Cardiac fibroblast (primary cell): ENCODE data around the gene RERE.

Source experiments
- DNase-seq, 2 donors: peaks; one replicate each; pipeline versions ENCODE4 v3.0.0 to v3.0.0-alpha.2; 2010; ENCODE audit warnings: low read depth in 2 of 2
- H3K4me3 ChIP-seq, 2 donors: replicated peaks in 1 of 2; 1 replicate in 1 of 2; 2 replicates in 1 of 2; pipeline ENCODE4 v1.5.1; 2011; ENCODE audit warnings: low read depth in 2 of 2, low read length in 2 of 2, mild to moderate bottlenecking in 2 of 2, moderate library complexity in 1 of 2
- CTCF ChIP-seq: IDR thresholded peaks from one replicate; pipeline ENCODE4 v1.5.1; 2011; ENCODE audit warnings: low read depth, mild to moderate bottlenecking, low read length, inconsistent platforms

The RERE gene

GRCh38 chr1:8541961-8542521, 275.4 kb downstream of the RERE start:
- TF ChIP-seq CTCF, result no peak
- peak; percentile 45 to 77 for DNase-seq

GRCh38 chr1:8540971-8541370, 276.5 kb downstream of the RERE start:
- peak in 1 of 2 donors; percentile 66 for DNase-seq
- no peak overlapping the region for H3K4me3 ChIP-seq
- no peak for TF ChIP-seq CTCF

More at GRCh38 chr1:8541961-8542521, 275.4 kb downstream of the RERE start:
- no peak overlapping the region for H3K4me3 ChIP-seq

- peak; percentile 65 to 89 for DNase-seq
- no peak overlapping the region for H3K4me3 ChIP-seq
- no peak for TF ChIP-seq CTCF
Observed at GRCh38 chr1:8540261-8540941, 277.0 kb downstream of the RERE start.

- no peak overlapping the region for H3K4me3 ChIP-seq
- no peak for TF ChIP-seq CTCF
Observed at GRCh38 chr1:8539683-8540082, 277.8 kb downstream of the RERE start.

GRCh38 chr1:8538502-8538901, 278.9 kb downstream of the RERE start:
- no peak for DNase-seq
- H3K4me3 ChIP-seq, result no peak overlapping the region
- no peak for TF ChIP-seq CTCF

More at GRCh38 chr1:8539683-8540082, 277.8 kb downstream of the RERE start:
- DNase-seq, result no peak

- no peak overlapping the region for H3K4me3 ChIP-seq
- no peak for TF ChIP-seq CTCF
- DNase-seq, result no peak
Observed at GRCh38 chr1:8537991-8538390, 279.4 kb downstream of the RERE start.
